GM21825 (cell line): Measurements from ENCODE around the gene NDE1.
"Not testable (repeated sequence)": the region's sequence is repeated elsewhere in the genome, so short reads cannot be mapped to it uniquely, and the experiment has no call there.

Source experiments
- ATAC-seq: cut with Tn5 transposase; IDR thresholded peaks from one replicate; pipeline ENCODE4 v1.9.1; 2021; ENCODE audit warnings: mild to moderate bottlenecking, moderate library complexity; ENCODE audit not compliant: unreplicated experiment

Gene NDE1

DNA sequence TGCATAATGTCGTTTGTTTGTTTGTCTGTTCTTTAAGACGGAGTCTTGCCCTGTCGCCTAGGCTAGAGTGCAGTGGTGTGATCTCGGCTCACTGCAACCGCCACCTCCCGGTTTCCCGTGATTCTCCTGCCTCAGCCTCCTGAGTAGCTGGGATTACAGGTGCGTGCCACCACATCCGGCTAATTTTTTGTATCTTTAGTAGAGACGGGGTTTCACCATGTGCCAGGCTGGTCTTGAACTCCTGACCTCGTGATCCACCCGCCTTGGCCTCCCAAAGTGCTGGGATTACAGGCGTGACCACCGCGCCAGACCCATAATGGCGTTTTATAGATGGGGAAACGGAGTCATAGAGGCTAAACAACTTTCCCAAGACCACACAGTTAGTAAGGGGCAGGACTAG is 734 bp upstream of the NDE1 start:
- ATAC-seq: not testable (repeated sequence)

DNA sequence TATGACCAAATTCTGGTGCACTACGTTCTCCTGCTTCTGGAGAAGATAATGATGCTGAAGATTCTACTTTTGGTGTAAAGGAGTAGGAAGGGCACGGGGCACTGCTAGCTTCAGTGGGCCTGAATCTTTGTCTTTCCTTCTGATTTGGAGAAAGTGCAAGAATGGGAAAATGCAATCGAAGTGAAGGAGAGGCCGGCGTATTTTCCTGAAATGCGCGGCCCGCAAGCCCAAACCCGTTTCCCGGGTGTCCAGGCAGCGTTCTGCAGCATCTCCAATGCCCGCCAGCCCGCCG is 372 bp upstream of the NDE1 start:
- no peak for ATAC-seq

DNA sequence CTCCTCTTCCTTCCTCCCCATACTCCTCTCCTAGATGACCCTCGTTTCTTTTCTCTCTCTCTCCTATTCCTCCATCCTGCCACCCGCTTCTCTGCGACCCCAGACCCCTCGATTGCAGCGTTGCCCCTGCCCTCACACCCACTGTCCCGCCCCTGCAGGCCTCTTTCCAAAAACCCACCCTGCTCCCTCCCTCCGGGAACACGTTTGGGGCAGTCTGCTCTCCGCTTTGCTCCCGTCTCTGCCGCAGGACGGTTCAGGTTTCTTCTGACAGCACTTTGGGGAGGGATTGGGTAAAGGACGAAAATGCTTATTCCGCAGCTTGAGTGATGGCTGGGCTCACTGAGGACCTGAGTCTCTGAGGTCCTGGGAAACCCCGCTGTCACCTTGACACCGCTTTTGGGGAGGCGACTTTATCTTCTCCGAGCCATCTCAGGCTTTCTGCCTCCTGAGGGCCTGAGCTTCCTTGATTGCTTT is 690 bp downstream of the NDE1 start:
- ATAC-seq: peak; percentile 20

GRCh38 chr16:15652293-15653001 is 2.4 kb downstream of the NDE1 start:
- no peak for ATAC-seq

DNA sequence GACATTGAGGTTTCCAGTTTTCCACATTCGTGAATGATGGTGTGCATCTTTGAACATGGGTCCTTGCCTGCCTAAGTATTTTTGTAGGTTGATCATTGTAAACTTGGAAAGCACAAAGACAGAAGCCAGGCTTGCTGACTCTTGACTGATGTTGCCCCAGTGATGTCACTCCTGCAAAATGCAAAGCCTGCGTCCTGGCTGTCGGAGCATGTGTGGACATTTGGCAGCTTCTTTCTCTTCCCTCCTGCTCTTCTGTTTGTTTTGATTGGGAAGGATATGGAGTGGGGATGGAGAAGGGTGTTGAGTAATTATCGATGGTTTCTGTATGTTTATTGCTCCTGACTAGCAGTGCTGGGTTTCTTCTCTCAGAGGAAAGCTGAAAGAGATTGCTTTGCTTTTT is 3.2 kb downstream of the NDE1 start:
- no peak for ATAC-seq

DNA sequence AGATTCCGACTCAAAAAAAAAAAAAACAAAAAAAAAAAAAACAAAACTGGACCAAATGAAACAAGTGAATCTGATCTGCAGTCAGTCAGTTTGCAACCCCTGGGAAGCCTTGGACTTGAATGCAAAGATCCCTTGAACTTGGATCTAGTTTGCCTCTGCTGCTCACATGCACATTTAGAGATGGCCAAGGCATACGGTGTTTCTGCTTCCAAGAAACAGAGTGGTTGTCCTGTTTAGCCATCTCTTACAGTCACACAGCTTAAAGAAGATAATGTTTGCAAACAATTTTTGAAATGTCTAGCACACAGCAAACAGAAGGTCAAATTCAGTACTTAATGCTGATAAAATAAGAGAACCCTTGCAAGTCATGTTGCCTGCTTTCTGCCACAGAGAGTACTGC is 4.5 kb downstream of the NDE1 start:
- no peak for ATAC-seq

DNA sequence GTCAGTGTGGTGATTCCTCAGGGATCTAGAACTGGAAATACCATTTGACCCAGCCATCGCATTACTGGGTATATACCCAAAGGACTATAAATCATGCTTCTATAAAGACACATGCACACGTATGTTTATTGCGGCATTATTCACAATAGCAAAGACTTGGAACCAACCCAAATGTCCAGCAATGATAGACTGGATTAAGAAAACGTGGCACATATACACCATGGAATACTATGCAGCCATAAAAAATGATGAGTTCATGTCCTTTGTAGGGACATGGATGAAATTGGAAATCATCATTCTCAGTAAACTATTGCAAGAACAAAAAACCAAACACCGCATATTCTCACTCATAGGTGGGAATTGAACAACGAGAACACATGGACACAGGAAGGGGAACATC is 5.5 kb downstream of the NDE1 start:
- not testable (repeated sequence) for ATAC-seq

- ATAC-seq: no peak
Observed at GRCh38 chr16:15658149-15658548, 8.1 kb downstream of the NDE1 start.

DNA sequence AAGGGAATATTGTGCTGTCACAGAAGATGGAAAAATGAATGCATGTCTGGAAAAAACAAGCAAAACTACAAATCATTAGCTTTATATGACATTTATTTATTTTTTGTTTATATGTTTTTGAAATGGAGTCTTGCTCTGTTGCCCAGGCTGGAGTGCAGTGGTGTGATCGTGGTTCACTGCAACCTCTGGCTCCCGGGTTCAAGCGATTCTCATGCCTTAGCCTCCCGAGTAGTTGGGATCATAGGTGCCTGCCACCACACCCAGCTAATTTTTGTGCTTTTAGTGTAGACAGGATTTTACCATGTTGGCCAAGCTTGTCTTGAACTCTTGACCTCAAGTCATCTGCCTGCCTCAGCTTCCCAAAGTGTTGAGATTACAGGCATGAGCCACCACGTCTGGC is 8.5 kb downstream of the NDE1 start:
- no peak for ATAC-seq

DNA sequence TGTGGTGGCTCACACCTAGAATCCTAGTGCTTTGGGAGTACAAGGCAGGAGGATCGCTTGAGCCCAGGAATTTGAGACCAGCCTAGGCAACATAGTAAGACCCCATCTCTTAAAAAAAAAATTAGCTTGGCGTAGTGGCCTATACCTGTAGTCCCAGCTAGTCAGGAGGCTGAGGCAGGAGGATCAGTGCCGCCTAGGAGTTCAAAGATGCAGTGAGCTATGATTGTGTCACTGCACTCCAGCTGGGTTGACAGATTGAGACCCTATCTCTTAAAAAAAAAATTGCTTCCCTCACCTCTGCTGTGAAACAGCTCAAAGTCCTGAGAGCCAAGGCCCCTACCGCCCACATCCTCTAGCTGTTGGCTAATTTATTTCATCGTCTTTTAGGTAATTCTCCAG is 10.2 kb downstream of the NDE1 start:
- no peak for ATAC-seq

- ATAC-seq: no peak
Observed at GRCh38 chr16:15665107-15665506, 15.1 kb downstream of the NDE1 start.

- no peak for ATAC-seq
Observed at GRCh38 chr16:15667091-15667742, 17.2 kb downstream of the NDE1 start.

DNA sequence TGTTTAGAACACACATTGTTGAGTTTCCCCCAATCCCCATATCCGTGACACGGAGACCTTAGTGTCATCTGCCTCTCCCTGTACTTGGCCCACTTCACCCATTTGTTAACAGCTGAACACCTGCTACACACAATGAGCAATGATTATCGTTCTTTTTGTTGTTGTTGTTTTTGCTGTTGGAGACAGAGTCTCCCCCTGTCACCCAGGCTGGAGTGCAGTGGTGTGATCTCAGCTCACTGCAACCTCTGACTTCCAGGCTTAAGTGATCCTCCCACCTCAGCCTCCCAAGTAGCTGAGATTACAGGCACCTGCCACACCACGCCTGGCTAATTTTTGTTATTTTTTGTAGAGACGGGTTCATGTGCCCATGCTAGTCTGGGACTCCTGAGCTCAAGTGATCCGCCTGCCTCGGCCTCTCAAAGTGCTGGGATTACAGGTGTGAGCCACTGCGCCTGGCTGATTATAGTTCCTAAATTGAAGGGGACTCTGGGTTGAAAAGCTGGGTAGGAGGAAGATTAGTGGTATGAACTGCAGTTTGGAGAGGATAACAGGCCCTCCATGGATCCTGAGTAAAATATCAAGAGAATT is 21.6 kb downstream of the NDE1 start:
- no peak for ATAC-seq

DNA sequence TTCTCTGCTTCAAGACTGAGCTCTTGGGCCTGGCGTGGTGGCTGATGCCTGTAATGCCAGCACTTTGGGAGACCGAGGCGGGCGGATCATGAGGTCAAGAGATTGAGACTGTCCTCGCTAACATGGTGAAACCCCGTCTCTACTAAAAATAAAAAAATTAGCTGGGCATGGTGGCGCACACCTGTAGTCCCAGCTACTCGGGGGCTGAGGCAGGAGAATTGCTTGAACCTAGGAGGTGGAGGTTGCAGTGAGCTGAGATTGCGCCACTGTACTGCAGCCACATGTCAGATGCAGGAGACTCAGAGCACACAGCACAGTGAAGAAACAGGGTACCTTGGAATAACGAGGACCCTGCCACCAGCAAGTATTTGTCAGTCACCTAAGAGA is 22.1 kb downstream of the NDE1 start:
- ATAC-seq: not testable (repeated sequence)

DNA sequence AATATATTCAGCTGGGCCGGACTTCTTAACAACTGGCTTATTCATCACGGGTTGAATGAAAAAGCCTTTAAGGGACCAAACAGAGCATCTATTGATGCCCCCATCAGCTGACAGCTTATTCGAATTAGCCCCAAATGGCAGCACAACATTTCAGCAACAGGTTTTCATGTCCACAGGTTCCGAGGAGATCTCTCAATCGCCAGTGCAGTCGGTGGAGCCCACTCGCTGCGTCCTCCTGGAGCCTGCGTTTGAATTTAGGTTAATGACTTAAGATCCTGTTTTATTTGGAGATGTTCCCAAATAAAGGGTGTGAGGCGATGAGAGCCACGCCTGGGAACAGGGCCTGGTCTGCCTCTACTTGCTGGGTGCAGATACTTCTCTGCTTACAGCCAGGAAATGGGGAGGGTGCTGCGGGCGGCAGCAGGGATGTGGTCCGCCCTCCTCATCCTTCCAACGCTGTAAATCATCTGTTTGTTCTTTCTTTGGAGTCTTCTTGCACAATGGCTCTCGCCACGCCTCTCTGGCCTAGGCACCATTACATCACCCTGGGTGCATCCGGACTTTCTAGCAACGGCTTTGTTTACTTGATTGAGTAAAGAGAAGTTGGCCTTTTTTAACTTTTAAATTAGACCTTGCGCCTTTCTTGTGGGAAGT is 22.6 kb downstream of the NDE1 start:
- ATAC-seq: no peak

DNA sequence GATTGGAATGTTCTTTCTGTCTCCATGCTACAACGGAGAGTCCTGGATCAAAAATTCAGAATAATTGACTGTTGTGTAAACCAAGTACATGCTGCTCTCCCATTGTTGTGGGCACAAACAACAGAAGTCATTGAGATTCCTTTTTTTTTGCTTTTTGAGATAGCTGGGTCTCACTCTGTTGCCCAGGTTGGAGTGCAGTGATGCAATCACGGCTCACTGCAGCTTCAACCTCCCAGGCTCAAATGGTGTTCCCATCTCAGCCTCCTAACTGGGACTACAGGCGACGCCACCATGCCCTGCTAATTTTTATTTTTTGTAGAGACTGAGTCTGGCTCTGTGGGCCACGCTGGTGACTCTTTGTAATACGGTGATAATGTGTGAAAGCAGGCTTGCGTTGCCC is 24.5 kb downstream of the NDE1 start:
- no peak for ATAC-seq

DNA sequence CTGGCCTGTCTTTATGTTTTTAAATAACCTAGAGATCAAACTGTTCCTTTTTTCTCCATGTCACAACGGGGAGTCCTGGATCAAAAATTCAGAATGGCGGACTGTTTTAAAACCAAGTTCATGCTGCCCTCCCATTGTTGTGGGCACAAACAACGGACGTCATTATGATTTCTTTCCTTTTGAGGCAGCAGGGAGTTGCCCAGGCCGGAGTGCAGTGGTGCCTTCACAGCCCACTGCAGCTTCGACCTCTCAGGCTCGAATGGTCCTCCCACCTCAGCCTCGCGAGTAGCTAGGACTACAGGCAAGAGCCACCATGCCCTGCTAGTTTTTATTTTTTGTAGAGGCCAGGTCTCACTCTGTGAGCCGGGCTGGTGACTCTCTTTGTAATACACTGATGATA is 26.5 kb downstream of the NDE1 start:
- no peak for ATAC-seq

DNA sequence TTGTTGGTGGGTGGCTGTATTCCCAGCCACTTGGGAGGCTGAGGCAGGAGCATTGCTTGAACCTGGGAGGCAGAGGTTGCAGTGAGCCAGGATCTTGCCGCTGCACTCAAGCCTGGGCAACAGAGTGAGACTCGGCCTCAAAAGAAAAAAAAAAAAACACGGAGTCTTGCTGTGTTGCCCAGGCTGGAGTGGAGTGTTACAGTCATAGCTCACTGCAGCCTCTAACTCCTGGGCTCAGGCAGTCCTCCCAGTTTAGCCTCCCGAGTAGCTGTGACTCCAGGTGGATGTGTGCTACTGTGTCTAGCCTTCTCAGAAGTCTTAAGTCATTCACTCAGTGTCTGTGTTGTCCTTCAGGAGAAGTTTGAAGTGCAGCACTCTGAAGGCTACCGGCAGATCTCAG is 27.4 kb downstream of the NDE1 start:
- ATAC-seq: no peak

DNA sequence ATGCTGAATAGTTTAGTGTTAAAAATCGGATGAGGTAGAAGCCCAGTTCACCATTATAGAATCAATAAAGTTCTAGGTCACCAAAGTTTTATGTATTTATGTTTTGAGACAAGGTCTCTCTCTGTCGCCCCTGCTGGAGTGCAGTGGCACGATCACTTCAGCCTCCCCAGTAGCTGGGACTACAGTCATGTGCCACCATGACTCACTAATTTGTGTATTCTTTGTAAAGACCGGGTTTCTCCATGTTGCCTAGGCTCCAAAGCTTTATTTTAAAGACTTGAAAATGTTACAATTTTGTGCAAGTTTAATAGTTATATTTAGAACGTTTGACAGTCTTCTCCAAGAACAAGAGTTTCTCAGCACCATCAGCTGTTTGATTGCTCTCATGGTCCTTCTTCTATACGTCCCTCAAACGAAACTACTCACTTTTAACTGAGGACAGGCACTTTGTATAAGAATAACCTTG is 32.1 kb downstream of the NDE1 start:
- no peak for ATAC-seq

DNA sequence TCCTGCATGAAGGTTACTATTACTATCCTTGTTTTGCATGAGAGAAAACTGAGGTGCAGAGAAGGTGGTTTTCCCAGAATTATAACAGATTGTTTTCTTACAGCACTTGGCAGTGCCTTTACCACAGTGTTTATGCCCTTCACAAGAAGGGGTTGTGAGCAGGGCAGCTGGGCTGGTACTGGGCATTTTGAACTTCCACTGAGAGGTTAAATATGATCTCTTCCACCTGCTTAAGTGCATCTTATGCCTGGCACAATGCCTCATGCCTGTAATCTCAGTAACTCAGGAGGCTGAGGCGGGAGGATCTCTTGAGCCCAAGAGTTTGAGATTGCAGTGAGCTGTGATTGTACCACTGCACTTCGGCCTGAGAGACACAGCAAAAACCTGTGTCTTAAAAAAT is 36.2 kb downstream of the NDE1 start:
- no peak for ATAC-seq

DNA sequence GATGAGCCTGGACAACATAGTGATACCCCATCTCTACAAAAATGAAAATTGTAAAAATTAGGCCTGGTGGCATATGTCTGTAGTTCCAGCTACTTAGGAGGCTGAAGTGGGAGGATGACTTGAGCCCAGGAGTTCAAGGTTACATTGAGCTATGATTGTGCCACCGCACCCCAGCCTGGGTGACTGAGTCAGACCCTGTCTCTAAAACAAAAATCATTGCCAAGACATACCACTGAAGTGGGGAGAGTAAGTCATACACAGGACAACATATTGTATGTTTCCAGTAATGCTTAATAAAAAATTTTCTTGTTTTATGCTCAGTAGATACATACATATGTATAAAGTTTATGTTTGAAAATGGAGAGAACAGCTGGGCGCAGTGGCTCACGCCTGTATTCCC is 39.2 kb downstream of the NDE1 start:
- no peak for ATAC-seq

DNA sequence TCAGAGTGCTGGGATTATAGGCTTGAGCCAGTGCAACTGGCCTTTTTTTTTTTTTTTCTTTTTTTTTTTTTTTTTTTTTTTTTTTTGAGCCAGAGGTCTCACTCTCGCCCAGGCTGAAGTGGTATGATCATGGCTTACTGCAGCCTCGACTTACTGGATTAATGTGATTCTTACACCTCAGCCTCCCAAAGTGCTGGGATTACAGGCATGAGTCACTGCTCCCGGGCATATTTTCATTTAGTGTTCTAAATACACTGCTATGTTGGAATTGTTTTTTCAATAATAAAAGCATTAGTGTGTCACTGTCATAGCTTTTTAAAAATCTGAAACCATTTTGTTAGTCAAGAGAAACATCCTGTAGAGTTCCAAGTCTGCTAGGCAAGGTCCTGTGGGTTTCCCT is 40.3 kb downstream of the NDE1 start:
- no peak for ATAC-seq
